ENCODE data around the gene USP6NL. TPM values are rescaled to one million over a fixed set of nuclear protein-coding genes. Genes with fewer than 3 reads are reported as not detected.

The USP6NL gene
- polyA plus RNA-seq, 1 donor (not counting 4 experiments of a cell fraction or from before 2014, with no cell fraction given) = 8.7 TPM

- H3K36me3 ChIP-seq (ENCODE audit: control insufficient read depth in 2 of 2, extremely low read depth in 1 of 2, insufficient read depth in 2 of 2, low read length in 2 of 2) = peaks cover 0 to 1% of the 10 kb centered on the region in 2 experiments
- no peak overlapping the region for H3K4me3 ChIP-seq (ENCODE audit: control insufficient read depth in 2 of 3, extremely low read depth in 1 of 3, insufficient read depth in 2 of 3, low read depth in 1 of 3, low read length in 3 of 3)
- H3K27ac ChIP-seq (ENCODE audit: control insufficient read depth, insufficient read depth, low read length) = no peak overlapping the region
- FAIRE-seq (no peak), DNase-seq (ENCODE audit: low read depth, low spot score) (no peak)
- TF ChIP-seq CTCF (optimal IDR thresholded peaks at IDR 0.05 in 1 of 3, IDR thresholded peaks at IDR 0.05 in 1 of 3, conservative IDR thresholded peaks at IDR 0.05 in 1 of 3; ENCODE audit: extremely low read depth in 1 of 3, insufficient read depth in 2 of 3, low read length in 3 of 3) = no peak
- TF ChIP-seq EZH2 (IDR thresholded peaks at IDR 0.05; ENCODE audit: low read length) = no peak
- H3K27me3 ChIP-seq (ENCODE audit: control insufficient read depth, extremely low read depth, insufficient read depth, low read length) = no peaks in the 10 kb centered on the region
- no peaks in the 10 kb centered on the region for H3K79me2 ChIP-seq (ENCODE audit: control insufficient read depth, insufficient read depth, low read length)
- no peaks in the 10 kb centered on the region for H4K20me1 ChIP-seq (ENCODE audit: control insufficient read depth, extremely low read depth, insufficient read depth, low read length)
- no peak overlapping the region for H3K4me2 ChIP-seq (ENCODE audit: control insufficient read depth, extremely low read depth, insufficient read depth, low read depth, low read length)
- H3K9ac ChIP-seq (ENCODE audit: control insufficient read depth, extremely low read depth, insufficient read depth, low read length) = no peak overlapping the region
- H2AFZ ChIP-seq (ENCODE audit: control insufficient read depth, low read length) = no peak overlapping the region
- H3K9me1 ChIP-seq (ENCODE audit: control insufficient read depth, extremely low read depth, insufficient read depth, low read length) = no peaks in the 10 kb centered on the region
- dilution Hi-C loops (cut with MboI; ENCODE audit: extremely low pct_ligation_motif_present, low sequenced_read_pairs) = loop anchor here (25.0 kb wide), 1 partner anchor 235 kb away; no protein-coding TSS in a partner anchor
- H3K4me1 ChIP-seq (ENCODE audit: control insufficient read depth, extremely low read depth, insufficient read depth, low read length) = peaks cover 2% of the 10 kb centered on the region
- H3K9me3 ChIP-seq (ENCODE audit: control insufficient read depth, low read depth, low read length) = no peaks in the 10 kb centered on the region
Measured at GRCh38 chr10:11527691-11528255, 83.7 kb downstream of the USP6NL start.

GRCh38 chr10:11527068-11527467, 84.4 kb downstream of the USP6NL start:
- Histone ChIP-seq H3K9me3 (ENCODE audit: control insufficient read depth, low read depth, low read length) (no peaks in the 10 kb centered on the region), H3K27ac (ENCODE audit: control insufficient read depth, insufficient read depth, low read length) (no peak overlapping the region), H3K36me3 (ENCODE audit: control insufficient read depth in 2 of 2, extremely low read depth in 1 of 2, insufficient read depth in 2 of 2, low read length in 2 of 2) (peaks cover 0 to 1% of the 10 kb centered on the region in 2 experiments), H2AFZ (ENCODE audit: control insufficient read depth, low read length) (no peak overlapping the region), H3K4me3 (ENCODE audit: control insufficient read depth in 2 of 3, extremely low read depth in 1 of 3, insufficient read depth in 2 of 3, low read depth in 1 of 3, low read length in 3 of 3) (no peak overlapping the region), H3K27me3 (ENCODE audit: control insufficient read depth, extremely low read depth, insufficient read depth, low read length) (no peaks in the 10 kb centered on the region), H3K9ac (ENCODE audit: control insufficient read depth, extremely low read depth, insufficient read depth, low read length) (no peak overlapping the region), H4K20me1 (ENCODE audit: control insufficient read depth, extremely low read depth, insufficient read depth, low read length) (no peaks in the 10 kb centered on the region), H3K4me2 (ENCODE audit: control insufficient read depth, extremely low read depth, insufficient read depth, low read depth, low read length) (no peak overlapping the region), H3K9me1 (ENCODE audit: control insufficient read depth, extremely low read depth, insufficient read depth, low read length) (no peaks in the 10 kb centered on the region), H3K79me2 (ENCODE audit: control insufficient read depth, insufficient read depth, low read length) (no peaks in the 10 kb centered on the region), H3K4me1 (ENCODE audit: control insufficient read depth, extremely low read depth, insufficient read depth, low read length) (peaks cover 3% of the 10 kb centered on the region)
- TF ChIP-seq CTCF (optimal IDR thresholded peaks at IDR 0.05 in 1 of 3, IDR thresholded peaks at IDR 0.05 in 1 of 3, conservative IDR thresholded peaks at IDR 0.05 in 1 of 3; ENCODE audit: extremely low read depth in 1 of 3, insufficient read depth in 2 of 3, low read length in 3 of 3) = no peak
- TF ChIP-seq EZH2 (IDR thresholded peaks at IDR 0.05; ENCODE audit: low read length) = no peak
- dilution Hi-C loops (cut with MboI; ENCODE audit: extremely low pct_ligation_motif_present, low sequenced_read_pairs) = loop anchor here (25.0 kb wide), 1 partner anchor 235 kb away; no protein-coding TSS in a partner anchor
- FAIRE-seq = no peak
- DNase-seq (ENCODE audit: low read depth, low spot score) = no peak
